ENCODE data around the gene NCL. TPM values are rescaled to one million over a fixed set of nuclear protein-coding genes. Genes with fewer than 3 reads are reported as not detected.

NCL gene, protein sequence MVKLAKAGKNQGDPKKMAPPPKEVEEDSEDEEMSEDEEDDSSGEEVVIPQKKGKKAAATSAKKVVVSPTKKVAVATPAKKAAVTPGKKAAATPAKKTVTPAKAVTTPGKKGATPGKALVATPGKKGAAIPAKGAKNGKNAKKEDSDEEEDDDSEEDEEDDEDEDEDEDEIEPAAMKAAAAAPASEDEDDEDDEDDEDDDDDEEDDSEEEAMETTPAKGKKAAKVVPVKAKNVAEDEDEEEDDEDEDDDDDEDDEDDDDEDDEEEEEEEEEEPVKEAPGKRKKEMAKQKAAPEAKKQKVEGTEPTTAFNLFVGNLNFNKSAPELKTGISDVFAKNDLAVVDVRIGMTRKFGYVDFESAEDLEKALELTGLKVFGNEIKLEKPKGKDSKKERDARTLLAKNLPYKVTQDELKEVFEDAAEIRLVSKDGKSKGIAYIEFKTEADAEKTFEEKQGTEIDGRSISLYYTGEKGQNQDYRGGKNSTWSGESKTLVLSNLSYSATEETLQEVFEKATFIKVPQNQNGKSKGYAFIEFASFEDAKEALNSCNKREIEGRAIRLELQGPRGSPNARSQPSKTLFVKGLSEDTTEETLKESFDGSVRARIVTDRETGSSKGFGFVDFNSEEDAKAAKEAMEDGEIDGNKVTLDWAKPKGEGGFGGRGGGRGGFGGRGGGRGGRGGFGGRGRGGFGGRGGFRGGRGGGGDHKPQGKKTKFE
- 814 and 850 TPM in 2 replicates for total RNA-seq

DNA sequence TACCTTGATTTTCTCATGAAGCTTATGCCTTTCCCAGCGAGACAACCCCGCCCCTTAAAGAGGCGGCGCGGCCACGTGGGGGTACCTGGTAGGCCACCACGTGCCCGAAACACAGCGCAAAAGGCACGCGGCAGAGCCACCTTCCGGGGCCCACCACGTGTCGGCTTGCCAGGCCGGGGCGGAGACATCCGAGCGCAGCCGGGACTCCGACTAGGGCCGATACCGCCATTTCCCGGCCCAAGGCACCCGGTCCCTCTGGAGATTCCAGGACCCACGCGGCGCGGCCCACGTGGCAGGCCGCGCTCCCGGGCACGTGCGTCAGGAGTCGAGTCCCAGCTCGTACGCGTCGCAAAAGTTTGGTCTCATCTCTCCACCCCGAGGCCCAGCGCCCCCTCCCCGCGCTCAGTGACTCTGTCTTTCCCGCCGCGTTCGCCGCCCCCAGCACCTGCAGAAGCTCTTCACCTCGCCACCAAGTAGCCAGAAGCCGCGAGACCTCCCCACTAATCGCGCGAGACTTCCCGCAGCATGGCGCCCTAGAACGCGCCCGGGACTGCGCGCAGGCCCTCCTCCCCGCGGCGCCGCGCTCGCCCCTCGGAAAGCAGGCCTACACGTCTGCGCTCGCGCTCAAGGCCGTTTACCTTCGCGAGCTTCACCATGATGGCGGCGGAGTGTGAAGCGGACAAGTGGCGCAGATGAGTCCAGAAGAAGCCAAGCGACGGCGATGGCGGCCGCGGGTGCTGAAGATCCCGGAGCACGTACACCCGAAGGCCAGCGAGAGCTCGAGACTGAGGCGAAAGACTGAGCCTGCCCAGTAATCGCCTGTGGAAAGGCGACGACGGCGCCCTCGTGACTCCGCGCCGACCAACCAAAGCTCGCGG lies at the start of gene NCL:
NCL (minus strand) TSS at position 787 of the 878 bp plus-strand sequence; CDS start at position 656, 131 bp downstream.
- intact Hi-C loops (cut with micrococcal nuclease), result loop anchor here (1.0 to 5.0 kb wide), 9 partner anchors 18 to 1541 kb away; partner anchors contain the start of genes FBXO36, PDE6D, PTMA and TRIP12

DNA sequence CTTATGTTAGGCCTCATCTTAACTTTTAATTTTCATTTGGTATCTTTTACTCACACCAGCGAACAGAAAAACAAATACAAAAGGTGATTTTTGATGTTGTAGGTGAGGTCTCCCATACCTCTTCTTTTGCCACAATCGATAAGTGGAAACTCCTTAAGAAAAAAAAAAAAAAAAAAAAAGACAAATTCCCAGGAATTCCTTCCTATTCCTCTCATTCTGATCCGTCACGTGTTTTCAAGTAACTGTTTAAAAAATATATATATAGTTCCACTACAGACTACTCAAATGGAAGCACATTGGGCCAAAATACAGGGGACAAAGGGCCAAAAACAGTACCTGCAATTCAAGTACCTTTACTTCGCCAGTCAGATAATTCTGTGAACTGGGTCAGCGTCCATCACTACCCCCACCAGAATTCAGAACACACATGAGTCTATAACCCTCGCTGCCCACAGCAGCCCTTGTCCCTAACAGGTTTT lies 49.5 kb upstream of the NCL start:
- intact Hi-C loops (cut with micrococcal nuclease), result loop anchor here (1.0 to 2.0 kb wide), 6 partner anchors 32 to 268 kb away; partner anchors contain the start of genes NCL and PDE6D

DNA sequence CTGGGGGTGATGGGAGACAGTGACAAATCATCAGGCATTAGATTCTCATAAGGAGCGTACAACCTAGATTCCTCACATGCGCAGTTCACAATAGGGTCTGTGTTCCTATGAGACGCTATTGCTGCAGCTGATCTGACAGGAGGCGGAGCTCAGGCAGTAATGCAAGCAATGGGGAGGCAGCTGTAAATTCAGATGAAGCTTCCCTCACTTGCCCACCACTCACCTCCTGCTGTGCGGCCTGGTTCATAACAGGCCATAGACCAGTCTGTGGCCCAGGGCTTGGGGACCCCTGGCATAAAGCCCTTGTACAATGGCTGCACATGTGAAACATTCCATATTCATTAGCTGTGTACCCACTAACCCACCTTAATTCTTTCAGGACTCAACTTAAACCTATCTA lies 47.9 kb upstream of the NCL start:
- intact Hi-C loops (cut with micrococcal nuclease), result no loop called here

DNA sequence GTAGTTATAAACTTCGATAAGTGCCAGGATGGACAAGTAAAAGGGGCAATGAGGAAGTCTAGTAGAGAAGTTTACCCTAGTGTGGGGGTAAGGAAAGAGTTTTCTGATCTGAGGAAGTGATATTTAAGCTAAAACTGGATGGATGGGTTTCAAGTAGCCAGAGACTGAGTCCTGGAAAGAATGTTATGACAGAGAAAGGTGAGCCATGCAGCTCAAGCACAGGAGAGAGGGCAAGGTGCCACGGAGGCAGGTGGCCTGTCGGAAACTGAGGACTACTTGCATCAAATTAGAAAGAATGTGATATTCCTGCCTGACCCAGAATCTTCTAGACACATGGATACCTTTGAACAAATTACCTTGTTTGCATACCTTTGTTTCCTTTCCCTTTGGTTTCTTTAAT lies 39.5 kb upstream of the NCL start:
- intact Hi-C loops (cut with micrococcal nuclease), result no loop called here

DNA sequence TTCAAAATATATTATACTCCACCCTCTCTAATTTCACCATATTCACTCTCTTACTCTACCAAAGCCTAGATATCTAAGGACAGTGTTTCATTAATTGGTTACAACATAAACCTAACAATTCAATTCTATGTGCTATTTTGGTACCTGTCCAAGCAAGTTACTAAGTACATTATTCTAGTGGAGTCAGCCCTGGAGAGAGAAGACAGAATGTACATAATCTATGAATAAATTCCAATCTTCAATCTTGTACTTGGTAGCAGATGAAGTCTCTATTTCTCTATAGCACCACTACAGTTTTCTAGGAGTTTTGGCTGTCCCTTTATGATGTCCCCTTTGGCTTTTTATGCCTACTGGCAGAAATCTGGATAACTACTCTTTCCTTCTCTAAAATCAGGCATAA lies 38.3 kb upstream of the NCL start:
- intact Hi-C loops (cut with micrococcal nuclease), result no loop called here

DNA sequence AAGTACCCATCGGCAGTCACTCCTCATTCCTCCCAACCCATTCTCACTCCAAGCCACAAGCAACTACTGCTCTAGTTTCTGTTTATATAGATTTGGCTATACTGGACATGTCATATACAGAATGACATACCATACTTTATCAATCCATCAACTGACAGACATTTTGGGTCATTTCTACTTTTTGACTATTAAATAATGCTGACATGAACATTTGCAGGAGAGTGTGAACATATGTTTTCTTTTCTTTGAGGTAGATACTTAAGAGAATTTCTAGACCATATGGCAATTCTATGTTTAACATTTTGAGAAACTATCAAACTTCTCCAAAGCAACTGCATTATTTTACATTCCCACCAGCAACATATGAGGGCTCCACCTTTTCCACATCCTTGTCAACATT lies 33.4 kb upstream of the NCL start:
- intact Hi-C loops (cut with micrococcal nuclease), result no loop called here

DNA sequence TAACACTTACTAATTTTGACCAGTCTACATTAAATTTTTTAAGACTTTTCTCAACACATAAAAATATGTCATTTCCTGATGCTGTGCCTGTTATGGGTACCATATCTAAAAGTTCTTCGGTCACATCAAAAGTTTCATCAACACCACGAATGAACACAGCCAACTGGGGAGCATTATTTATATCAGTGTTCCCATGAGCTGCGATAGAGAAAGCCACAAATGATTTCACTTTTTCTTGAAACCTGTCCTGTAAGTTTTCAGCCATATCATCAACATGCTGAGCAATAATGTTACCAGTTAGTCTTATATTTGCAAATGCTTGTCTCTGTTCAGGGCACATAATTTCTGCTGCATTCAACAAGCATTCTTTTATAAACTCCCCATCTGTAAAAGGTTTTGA lies 30.4 kb upstream of the NCL start:
- intact Hi-C loops (cut with micrococcal nuclease), result no loop called here

DNA sequence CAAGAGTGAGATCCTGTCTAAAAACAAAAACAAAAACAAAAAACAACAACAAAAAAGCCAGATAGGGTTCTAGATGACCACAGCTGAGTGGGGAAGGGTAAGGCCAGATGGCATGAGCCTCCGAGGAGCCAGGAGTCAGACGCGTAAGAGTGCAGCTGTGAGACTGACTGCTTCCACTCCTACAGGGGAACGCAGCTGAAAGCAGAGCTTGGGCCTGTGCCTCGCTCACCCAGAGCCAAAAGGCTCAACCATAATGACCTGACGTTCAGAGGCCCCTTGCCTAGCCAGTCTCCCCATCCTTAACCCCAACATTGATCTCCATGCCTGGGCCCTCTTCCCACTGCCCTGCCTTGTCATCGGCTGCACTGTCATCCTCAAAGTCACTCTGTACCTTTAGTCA lies 26.5 kb upstream of the NCL start:
- intact Hi-C loops (cut with micrococcal nuclease), result no loop called here

DNA sequence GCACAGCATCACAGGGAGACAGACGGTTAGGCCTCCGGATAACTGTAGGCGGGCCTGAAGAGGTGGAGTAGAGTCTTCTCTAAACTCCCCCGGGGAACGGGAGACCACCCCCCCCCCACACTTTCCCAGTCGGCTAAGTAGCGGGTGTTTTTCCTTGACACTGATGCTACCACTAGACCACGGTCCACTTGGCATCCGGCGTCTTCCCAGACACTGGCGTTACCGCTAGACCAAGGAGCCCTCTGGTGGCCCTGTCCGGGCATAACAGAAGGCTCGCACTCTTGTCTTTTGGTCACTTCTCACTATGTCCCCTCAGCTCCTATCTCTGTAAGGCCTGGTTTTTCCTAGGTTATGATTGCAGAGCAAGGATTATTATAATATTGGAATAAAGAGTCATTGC lies 25.7 kb upstream of the NCL start:
- intact Hi-C loops (cut with micrococcal nuclease), result no loop called here

DNA sequence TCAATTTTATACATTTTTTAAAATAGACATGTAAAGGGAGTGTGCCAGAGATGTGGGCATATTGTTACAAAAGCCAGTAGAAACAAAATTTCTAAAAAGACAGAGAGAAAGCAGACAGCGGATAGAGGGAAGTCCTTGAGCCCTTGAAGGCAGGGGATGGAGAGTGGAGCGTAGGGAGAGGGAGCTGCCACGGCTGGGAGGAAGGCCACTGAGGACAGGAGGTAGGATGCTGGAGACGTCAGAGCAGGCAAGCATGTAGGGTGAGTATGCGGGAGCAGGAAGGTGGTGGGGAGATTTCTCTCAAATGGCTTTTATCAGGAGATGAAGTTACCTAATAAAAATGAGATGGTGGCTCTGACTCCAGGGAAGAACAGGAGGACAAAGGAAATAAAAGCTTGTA lies 24.0 kb upstream of the NCL start:
- intact Hi-C loops (cut with micrococcal nuclease), result no loop called here

DNA sequence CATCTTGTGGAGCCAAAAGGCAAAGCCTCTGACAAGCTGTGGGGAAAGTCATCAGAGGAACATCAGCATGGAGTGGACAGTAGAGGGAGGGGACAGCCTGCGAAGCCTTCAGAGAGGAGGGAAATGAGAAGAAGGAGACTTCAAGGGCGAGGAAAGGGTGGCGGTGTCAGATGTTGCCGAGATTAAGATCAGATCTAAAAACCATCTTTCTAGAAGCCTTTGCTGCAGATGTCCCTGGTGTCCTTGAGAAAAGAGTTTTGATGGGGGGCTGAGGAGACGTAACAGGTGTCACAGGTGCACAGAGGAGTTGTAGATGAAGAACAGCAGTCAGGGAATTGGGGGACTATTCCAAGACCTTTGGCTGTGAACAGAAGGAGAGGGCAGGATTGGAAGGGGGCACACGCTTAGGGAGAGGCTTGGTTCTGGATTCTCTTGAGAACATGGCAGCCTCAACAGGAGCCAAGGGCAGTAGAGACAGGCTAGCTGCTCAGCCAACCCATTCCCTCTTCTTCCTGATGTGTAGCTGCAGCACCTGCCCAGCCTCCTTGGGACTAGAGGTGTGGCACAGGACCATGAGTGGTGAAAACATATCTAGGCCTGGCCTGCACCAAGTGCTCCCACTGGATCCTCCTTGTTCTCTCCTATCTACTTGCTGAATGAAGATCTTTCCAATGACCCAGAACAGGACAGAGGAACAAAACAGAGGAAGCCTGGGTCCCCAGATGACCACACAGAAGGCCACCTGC lies 22.7 kb upstream of the NCL start:
- intact Hi-C loops (cut with micrococcal nuclease), result no loop called here

DNA sequence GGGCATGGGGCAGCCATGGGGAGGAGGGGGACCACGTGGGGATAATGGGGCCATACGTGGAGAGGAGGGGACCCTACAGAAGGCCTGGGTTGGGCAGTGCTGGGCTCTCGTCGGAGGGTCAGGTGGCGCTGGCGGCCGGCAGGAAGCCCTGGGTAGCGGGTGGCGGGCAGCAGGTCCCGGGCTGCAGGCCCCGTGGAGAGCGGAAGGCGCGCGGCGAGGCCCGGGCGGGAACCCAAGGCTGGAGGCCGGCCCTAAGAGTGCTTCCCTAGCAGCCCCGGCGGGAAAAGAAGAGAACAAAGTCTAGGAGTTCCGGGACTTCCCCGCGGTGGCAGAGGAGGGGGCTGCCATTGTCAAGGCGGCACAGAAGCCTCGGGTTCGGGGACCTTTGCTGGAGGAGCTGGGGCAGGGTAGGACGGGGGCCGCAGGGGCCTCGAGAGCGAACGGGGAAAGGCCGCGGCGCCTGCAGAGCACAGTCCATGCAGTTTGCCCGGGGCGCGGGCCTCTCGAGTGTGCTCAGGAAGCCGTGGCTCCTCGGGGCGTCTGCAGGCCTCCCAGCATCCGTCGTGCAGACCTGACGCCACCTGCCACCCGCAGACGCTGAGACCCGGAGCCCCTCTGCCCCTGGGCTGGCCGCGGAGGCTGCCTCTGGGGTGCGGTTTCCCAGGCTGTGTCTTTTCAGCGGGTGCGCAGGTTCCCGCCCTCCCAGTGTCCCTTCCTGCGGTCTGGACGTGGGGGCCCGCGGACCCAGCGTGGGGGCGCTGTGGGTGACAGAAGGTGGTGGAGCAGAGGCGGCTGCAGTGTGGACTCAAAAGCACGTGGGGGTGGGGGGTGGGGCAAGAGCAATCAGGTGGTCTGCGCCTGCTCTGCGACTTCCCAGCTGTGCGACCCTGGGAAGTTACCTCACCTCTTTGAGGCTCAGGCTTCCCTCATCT lies 19.4 kb upstream of the NCL start:
- intact Hi-C loops (cut with micrococcal nuclease), result loop anchor here (1.0 kb wide), 1 partner anchor 75 kb away; no protein-coding TSS in a partner anchor

DNA sequence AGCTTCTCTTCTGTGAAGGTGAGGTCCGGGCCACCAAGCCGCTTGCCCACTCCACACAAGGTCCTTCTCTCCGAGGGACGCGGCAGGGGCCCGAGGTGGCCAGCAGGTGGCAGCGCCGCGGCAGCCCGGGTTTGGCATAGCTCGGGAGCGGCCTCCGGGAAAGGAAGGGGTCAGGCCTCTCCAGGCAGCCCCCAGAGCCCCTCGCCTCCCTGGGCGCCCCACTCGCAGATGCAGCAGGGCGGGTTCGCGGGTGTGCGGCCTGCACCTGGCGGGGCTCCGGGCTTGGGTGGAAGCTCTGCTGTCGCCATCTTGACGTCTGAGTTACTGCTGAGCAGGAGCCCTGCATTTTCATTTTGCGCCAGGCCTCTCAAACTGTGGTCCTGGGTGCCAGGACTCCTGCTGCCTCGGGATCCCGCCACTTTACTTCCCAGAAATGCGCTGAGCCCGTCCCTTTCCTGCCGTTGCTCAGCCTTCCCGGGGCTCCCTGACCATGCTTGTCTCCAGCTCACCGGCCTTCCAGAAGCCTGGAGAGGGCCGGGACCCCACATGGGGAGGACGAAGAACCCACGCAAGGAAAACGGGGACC lies 18.6 kb upstream of the NCL start:
- intact Hi-C loops (cut with micrococcal nuclease), result loop anchor here (1.0 kb wide), 3 partner anchors 19 to 118 kb away; partner anchors contain the start of gene NCL

DNA sequence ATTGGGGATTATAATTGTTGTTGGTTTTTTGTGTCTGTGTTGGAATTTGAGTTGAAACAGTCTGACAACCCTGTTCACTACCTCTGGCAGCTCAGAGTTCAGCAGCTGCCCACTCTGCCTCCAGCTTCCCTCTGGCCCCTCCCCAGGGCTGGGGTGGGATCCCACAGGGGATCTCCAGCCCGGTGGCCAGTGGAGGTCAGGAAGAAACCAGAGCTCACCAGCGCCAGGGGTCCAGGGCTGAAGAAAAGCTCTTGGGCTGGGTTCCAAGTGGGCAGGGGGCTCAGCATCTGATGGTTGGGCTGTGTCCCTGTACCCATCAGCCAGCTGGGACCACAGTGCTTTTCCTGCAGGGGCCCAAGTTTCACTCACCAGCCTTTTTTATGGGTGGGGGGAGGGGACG lies 16.5 kb upstream of the NCL start:
- intact Hi-C loops (cut with micrococcal nuclease), result no loop called here

DNA sequence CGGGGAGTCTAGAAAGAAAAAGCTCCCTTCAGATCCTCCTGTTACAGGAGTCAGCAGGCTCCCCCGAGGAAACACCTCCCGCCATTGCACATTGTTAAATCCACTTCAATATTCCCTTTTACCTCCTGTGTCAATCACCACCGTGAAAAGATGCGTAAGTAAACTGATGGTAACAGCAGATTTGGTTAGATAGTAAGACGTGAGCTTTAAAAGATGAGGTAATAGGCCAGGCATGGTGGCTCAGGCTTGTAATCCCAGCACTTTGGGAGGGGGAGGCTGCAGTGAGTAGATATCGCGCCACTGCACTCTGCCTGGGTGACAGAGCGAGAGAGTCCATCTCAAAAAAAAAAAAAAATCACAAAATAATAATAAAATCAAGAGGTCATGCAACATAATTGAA lies 15.2 kb upstream of the NCL start:
- intact Hi-C loops (cut with micrococcal nuclease), result no loop called here

DNA sequence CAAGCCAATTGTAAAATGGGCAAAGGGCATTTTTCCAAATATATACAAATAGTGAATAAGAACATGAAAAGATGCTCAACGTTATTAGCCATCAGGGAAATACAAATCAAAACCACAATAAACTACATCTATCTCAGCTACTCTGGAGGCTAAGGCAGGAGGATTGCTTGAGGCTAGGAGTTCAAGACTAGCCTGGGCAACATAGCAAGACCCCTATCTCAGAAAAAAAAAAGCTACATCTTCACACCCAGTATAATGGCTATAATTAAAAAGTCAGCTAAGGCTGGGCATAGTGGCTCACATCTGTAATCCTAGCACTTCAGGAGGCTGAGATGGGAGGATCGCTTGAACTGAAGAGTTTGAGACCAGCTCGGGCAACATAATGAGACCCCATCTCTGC lies 12.6 kb upstream of the NCL start:
- intact Hi-C loops (cut with micrococcal nuclease), result no loop called here

DNA sequence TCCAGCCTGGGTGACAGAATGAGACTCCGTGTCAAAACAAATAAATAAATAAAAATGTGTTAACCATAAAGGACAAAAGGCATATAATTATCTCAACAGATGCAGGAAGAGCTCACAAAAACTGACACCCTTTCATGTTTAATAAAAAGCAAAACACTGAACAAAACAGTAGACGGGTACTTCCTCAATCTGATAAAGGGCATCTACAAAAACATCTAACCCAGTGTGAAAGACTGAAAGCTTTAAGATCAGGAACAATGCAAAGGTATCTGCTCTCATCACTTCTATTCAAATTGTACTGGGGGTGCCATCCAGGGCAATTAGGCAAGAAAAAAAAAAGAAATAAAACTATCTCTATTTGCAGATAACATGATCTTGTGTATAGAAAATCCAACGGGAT lies 11.7 kb upstream of the NCL start:
- intact Hi-C loops (cut with micrococcal nuclease), result no loop called here

DNA sequence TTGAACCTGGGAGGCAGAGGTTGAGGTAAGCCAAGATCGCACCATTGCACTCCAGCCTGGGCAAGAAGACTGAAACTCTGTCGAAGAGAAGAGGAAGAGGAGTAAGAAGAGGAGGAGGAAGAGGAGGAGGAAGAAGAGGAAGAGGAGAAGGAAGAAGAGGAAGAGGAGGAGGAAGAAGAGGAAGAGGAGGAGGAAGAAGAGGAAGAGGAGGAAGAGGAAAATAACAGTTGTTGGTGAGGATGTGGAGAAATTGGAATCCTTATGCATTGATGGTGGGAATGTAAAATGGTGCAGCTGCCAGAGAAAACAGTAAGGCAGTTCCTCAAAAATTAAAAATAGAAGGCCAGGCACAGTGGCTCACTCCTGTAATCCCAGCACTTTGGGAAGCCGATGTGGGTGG lies 8.5 kb upstream of the NCL start:
- intact Hi-C loops (cut with micrococcal nuclease), result no loop called here

DNA sequence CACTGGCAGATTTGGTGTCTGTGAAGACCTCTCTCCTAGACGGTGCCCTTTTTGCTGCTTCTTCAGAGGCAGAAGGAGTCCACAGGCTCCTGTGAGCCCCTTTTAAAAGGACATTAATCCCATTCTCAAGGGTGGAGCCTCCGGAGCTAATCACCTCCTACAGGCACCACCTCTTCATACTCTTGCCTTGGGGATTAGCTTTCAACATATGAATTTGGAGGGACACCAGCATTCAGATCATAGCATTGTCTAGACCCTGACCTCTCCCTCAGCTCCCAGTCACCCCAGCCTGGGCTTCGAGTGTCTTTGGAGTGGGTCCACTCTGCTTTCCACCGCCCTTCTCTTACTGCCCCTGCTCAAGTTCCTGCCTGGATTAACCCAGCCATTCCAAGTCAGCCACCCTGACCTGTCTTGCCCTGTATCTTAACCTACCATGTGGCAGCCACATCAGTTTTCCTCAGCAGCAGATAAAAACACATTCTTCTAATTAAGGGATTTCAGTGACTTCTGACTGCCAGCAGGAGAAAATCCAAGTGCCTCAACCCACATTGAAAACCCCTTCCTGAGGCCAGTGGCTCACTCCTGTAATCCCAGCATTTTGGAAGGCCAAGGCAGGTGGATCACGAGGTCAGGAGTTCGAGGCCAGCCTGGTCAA lies 6.1 kb upstream of the NCL start:
- intact Hi-C loops (cut with micrococcal nuclease), result no loop called here
